Measurements from ENCODE around the gene ELMO1.
A peak's percentile ranks its signal among the peaks of the same experiment; 100 is the strongest.

ELMO1 gene, protein sequence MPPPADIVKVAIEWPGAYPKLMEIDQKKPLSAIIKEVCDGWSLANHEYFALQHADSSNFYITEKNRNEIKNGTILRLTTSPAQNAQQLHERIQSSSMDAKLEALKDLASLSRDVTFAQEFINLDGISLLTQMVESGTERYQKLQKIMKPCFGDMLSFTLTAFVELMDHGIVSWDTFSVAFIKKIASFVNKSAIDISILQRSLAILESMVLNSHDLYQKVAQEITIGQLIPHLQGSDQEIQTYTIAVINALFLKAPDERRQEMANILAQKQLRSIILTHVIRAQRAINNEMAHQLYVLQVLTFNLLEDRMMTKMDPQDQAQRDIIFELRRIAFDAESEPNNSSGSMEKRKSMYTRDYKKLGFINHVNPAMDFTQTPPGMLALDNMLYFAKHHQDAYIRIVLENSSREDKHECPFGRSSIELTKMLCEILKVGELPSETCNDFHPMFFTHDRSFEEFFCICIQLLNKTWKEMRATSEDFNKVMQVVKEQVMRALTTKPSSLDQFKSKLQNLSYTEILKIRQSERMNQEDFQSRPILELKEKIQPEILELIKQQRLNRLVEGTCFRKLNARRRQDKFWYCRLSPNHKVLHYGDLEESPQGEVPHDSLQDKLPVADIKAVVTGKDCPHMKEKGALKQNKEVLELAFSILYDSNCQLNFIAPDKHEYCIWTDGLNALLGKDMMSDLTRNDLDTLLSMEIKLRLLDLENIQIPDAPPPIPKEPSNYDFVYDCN

DNA sequence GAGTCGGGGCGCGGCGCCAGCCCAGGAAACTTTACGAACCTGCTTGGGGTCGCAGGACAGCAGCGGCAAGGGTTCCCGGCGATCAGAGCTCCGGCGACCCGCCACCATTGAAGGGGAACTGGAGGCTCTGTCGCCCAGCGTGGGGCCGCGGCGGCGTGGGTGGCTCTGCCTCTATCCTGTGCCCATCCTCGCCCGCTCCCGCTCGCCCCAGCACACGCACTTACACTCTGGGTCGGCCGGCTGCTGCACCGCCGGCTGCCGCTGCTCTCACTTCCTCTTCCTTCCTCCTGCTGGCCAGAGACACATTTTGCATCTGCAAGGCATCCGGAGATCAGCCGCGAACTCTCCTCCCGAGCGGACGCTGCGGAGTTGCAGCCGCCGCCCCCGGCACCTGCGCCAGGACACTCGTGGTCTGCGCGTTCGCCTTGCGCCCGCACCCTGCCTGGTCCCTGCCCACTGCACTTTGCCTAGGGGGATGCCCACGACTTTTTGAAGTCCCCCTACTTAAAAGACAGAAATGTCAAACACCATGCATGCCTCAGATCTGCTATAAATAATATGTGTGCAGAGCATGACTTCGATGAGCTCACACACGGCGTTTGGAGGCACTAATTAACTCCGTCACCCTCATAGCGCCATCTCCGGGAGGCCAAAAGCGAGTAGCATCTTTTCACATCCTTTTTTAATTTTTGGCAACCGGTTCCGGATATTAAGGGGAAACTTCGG lies at the start of gene ELMO1:
Gene ELMO1 (minus strand): TSS at position 229 of the 726 bp plus-strand sequence. CDS start 106,174 bp downstream, outside the sequence.
- DNase-seq: peak; percentile 90

DNA sequence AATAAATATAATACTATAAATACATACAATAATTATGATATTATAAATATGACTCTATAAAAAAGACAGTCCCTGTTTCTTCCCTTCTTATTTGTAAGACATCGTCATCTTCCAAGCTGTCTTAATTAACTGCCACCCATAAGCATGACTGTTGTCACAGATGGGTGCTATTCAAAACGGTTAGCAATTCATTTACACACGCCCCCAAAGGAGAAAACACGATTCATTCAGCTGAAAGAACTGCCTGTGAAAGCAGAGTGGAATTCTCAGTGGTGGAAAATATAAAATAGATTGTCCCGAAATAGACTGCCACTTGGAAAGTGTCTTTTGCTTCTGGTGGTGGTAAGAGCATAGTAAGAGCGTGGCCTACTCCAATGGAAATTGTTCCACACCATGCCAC lies 48.9 kb upstream of the ELMO1 start:
- DNase-seq: no peak

DNA sequence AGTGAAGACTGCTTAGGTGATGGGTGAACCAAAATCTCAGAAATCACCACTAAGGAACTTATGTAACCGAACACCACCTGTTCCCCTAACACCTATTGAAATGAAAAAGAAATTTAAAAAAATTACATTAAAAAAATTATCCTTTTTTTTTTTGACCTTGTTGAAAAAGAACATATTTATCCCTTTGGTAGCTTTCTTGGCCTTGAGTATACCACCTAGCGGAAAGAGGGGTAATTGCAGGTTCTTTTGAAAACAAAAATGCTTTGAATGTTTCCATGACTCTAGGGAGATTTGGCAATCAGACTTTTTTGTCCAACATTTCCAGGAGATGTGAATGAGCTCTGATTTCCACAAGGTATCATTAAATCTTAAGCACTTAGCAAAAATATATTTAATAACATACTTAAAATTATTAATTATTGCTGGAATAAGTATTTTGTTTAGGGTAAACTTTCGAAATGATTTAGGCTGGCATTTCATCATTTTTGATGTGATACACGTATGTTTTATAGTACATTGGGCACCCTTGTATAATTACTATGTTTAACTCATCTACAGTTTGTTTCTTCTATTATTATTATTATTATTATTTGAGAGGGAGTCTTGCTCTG lies 47.0 kb upstream of the ELMO1 start:
- peak; percentile 48 for DNase-seq

DNA sequence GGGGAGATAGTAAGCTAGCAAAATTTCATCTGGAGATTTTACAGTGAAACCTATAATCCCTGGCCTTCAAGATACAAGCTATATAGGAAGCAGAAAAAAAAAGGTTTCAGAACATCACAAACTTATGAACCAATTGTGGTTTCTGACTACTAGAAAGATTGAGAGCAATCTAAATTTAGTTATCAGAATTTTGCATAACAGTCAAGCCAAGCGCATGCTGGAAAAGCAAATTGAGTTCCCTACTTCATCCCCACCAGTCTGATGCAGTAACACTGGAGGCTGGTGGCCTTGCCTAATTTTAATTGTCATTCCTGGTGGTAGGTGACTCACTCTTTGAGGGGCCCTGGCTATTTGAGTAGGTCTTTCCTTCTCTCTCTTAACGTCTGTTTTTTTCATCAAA lies 46.3 kb upstream of the ELMO1 start:
- DNase-seq: no peak

DNA sequence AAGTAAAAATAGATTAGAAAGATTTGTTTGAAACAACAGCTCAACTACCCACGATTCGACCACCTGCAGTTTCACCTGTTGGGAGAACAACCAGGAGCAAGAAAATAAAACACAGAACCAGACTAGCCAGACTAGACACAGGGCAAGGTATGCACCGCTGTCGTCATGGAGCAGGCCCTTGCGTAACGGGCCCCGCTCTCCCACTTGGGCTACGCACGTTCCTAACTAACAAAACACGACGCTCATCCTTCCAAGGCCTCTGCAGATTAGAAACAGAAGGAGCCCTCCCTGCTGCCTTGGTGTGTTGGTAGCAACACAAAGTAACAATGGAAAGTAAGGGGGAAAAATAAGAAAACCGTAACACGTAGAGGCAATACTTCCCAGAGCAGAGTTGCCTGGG lies 45.1 kb upstream of the ELMO1 start:
- no peak for DNase-seq

DNA sequence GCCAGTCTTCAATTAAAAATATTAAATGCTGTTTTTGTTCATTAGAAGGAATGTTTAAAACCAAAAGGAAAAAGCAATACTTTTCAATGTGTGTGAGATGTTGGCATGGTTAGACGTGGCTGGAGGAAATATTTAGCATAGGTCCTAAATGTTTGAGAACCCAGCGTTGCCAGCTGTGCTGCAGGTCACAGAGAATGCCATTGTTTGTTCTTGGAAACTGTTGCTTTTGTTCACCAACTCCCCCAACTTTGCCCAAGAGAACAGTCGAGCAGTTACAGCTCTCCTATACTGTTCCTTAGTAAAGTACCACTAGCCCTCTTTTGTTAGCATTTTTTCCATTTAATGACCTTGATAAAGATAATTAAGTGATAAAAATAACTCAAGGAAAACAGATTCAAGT lies 44.5 kb upstream of the ELMO1 start:
- no peak for DNase-seq

DNA sequence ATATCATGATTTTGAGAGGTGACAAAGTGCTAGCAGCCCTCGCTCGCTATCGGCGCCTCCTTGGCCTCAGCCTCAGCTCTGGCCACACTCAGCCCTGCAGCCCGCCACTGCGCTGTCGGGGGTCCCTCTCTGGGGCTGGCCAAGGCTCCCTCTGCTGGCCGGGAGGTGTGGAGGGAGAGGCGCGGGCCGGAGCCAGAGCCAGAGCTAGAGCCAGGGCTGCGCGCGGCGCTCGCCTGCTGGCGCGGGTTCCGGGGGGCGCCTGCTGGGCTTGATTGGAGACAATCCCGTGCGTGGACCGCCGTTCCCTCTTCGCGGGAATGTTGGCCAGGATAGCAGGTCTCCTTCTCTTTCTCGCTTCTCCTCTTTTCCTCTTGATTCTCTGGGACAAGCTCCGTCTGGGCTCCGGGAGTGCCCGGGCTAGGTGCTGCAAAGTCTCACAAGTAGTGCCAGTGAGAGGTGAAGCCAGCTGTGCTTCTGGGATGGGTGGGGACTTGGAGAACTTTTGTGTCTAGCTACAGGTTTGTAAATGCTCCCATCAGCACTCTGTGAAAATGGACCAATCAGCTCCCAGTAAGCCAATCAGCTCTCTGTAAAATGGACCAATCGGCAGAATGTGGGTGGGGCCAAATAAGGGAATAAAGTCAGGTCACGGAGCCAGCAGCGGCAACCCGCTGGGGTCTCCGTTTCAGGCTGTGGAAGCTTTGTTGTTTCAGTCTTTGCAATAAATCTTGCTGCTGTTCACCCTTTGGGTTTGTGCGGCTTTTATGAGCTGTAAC lies 43.4 kb upstream of the ELMO1 start:
- DNase-seq: no peak

DNA sequence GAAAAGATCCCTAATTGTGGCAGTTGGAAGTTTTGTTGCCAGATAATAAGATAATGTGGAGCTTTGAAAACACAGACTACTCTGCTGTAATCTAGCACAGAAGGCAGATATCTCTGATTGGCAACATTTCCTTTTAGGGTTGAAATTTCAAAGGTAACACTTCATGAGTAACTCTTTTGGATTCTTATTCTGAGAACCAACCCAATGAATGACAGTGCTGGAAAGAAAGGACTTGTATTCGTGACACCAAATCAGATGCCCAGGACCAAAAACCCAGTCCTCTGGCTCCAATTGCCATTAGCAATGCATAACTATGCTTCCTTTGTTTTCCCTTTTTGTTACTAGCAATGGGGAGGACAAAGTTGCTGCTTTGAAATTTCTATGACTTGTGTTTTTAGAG lies 41.0 kb upstream of the ELMO1 start:
- DNase-seq: no peak

DNA sequence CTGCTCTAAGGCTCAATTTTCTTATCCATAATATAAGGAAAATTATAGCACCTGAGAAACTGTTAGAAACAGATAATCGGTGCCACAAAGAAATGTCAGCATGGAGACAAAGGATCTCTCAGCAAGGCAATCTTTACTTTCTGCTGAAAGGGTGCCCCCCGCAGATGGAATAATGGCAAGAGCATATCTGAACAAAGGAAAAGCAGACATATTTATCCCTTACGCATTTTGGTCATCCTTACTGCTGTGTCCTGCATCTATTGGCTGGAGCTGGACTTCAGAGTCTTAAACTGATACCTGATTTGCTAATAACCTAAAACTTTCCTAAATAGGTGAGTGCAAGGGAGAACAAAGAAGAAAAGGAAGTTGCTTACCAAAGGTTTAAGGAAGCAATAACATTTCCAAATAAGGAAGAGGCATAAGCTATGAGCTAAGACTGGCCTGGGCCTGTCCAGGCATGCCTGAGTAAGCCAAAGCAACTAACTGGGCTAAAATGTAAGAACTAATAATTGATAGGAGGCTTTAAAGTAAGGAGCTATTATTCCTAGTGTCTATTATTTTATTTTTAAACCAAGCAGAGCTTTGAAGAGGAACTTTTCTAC lies 39.6 kb upstream of the ELMO1 start:
- DNase-seq: no peak

DNA sequence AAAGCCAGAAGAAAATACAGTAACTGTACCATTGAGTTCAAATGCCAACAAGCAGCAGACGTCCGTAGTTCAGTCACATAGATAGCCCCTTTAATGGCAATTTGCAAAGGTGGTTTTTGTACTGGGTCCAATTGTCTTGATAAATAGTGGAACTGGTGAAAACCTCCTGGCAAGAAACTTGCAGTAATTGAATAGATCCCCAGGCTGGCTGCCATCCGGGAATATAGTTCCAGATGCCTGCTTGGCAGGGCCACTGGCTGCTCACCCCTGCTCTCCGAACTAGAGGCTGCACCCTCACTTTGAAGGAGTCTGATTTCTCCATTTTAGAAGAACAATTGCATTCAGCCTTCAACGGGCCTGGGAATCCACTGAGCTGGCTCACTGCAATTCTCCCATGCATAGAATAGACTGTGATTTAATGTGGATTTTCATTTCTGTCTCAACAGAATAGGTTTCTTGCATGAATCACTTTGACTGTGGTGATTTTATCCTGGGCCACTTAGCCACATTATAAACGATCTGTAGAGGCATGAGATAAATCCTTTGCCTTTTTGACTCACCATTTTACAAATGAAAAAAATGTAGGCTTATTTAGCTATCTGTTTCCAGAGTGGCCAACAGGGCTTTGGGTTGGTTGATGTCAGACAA lies 35.9 kb upstream of the ELMO1 start:
- DNase-seq: no peak

DNA sequence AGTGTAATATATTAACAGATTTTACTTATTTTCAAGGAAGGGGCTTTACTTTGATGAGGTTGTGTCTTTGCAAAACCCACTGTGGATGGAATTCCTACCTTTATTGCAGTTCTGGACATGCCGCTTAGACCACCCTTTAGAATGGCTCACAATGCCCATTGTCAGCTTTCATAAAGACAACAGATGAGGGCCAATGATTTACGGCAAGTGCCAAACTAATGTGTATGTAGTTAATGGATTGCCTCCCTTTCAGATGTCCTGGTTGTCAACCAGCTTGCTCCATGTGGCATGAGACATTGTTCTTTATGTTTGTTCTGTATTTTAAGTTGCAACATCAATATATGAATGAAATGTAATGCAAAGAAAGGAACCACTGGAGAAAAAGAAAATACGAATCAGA lies 35.0 kb upstream of the ELMO1 start:
- no peak for DNase-seq

DNA sequence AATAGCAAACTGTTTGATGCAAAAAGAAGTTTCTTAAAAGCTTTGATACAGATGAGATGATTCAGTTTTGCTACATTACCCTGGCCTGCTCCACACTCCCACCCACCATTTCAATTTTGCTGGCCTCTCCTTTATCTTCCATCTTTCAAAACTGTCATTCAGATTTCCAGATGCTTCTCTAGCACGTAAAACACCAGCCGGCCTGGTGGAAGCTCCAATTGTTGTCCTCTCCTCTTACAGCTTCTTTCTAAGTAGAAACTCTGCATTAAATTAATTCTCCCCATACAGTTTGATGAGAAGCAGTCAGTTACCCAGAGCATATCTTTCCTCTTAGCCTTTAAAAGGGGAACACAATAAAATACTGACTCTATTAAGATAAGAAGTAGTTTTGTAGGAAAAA lies 34.3 kb upstream of the ELMO1 start:
- DNase-seq: no peak

DNA sequence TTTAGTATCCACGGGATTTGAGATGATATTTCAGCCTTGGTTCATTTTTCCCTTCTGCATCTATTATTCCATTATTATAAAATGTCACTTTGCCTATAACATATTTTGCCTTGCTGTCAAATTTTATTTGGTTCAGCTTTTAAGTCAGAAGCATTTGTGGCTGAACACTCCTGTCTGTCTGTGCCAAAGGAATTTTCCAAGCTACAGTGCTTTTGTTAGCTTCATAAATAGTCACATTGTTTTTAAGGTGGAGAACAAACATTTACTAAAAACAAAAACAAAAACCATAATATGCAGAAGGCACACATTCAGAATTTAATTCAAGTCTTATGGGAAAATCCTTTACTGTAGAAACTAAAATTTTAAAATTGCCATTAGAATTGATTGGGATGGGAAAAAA lies 33.8 kb upstream of the ELMO1 start:
- no peak for DNase-seq

DNA sequence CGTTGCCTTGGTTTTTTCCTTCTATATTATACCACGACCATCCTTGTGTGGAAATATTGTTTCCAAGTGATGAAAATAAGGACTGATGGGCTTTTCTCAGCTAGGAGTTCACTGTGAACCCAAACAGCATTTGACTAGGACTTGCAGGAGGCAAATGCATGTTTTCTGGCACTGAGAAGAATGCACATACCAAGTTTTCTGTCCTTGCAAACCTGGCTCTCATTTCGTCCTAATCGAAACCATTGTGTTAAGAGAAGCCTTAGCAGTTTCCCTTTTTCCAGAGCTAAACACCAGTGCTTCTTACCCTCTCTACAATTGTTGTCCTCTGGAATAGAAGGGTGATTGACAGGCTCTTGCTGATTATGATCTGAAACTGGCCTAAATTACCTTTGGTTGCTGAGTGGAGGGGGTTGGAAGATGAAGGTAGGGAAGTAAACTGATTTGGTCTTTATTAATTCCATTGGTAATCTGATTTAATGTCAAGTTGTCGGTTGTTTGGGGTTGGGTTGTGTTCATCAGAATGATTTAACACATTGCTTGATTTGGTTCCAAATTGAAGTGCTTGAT lies 33.1 kb upstream of the ELMO1 start:
- no peak for DNase-seq

DNA sequence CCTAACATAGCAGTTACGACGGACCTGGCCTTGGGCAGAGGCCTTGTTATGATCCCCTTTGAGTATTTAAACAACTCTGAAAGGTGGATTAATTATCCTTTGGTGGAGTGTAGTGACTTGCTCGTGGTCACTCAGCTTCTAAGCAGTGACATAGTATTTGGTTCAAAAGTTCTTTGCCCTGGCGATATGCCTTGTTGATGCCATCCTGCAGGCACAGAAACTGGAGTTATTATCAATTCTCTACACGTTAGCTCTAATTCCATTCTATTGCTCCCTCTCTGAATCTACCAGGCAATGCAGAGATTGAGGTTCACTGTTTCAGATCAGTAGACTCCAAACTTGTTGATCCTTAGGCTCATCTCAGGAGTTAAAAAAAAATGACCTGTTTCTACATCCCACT lies 32.5 kb upstream of the ELMO1 start:
- DNase-seq: no peak

DNA sequence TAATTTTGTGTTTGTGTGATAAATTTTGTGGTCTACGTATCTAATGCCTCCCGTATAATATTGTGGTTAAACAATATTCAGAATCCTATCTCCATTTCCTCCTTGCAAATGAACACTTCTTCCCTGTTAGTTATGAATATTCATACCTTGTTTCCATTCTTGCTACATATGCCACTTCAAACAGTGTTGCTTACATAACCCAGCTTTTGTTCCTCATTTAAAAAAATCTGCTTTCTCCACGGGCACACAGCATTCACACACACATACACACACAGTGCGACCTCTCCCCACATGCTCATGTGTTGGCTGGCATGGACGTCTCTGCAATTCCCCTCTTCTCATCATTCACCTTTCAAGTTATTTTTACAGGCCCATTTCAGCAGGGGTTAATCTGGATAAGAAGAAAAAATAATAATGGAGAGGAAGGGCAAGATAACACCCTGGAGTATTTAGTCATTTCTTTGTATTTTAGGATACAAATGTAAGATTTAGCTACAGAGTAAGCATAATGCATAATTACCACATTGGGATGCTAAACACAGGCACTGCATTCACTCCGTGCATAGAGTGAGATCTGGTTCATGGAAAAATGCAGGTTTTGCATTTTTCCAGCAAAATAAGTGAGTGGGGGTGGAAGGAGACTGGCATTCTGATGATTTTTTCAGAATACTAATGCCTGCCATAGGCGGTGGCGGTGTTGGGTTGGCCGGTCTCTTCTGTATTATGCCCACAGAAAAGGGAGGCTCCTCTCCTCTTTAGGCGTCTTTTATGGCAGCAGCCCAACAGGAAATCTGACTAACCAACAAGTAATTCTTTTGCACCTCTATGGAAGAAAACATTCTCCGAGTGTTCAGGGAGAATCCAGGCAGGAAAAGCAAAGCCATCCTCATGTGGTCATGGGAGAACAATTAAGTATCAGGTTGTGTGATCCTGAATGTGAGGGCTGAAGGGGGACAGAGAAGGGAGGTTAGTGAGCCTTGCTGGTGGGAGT lies 31.7 kb upstream of the ELMO1 start:
- DNase-seq: no peak

DNA sequence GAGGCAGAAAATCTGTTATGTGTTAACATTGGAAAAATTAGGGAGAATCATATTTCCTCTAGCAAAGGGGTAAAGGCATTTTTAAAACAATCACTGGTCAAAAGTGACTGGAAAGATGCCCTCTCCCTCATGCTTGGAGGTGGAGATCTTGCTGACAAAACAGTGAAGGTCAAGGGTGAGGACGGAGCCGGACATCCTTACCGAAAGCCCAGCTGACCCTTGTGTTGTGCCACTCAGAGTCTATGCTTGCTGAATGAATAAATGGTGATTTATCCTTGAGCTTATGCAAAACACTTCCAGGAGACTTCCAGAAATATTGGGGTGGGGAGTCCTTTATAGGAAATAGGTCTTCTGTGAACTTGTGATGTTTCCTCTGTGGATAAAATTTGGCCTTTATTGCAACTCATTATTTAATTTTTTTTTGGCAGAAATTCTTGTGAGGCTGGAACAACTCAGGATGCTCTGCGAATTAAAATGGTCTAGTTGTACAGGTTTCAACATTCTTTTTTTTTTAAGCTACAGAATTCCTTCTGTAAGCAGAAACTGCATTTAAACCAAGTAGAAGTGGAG lies 28.3 kb upstream of the ELMO1 start:
- no peak for DNase-seq

DNA sequence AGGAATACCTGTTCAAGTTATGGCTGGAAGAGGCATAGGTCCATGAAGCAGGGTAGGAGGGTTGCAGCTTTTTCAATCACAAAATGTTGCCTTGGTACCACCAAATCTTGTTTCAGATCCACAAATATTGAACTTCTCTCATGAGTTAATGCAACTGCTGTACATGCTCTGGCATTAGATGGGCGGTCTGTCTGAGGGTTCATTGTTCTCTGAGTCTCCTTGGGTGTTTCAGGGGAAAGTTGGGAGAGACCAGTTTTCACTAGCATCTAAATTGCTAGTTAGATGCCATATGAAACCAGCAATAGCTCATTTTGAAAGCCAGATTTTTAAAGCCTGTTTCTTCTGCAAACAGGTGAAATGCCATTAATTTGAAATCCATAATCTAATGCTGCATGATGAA lies 27.8 kb upstream of the ELMO1 start:
- no peak for DNase-seq

DNA sequence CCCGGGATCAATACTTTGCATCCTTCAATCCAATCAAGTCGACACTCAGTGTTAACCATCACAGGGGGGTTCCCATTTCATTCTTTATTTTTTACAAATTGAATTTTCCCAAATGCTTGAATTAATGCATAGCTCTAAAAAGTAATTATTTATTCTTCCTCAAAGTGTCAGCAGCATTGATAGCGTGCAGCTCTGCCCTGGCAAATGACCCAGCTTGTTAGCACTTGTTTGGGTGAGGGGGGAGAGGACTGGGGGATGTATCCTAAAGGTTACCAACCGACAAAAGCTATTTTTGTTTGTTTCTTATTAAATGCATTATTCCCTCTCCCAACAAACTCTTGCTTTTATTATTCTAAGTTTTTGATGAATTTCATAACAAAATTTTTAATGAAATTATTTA lies 27.0 kb upstream of the ELMO1 start:
- no peak for DNase-seq

DNA sequence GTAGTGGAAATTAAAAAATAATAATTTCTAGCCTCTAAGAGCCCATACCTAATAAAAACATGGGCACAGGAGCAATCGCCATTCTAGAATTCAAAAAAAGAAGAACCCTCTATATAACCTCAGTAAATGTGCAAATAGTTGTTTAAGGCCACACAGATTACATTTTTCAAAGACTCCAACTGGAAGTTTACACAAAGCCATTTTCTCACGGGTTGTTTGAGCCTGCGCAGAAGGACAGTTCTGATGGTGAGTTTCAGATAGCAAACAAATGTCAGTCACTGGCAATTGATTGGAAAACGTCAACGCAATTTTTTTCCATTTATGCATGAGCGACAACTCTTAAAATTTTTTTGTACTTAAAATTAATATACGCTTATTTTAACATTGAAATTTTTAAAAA lies 23.0 kb upstream of the ELMO1 start:
- DNase-seq: no peak

All from activated CD4-positive, alpha-beta T cell treated with anti-CD3 and anti-CD28 coated beads, Interleukin-10, Interleukin-2, amounts not matched to agents 100 ng/mL and 50 ng/mL, durations not matched to agents 16 hours and 8 hours (primary cell).